GM15510 (cell line): ENCODE measurements around the gene SNCG.

ENCODE experiments used
- POLR2A ChIP-seq: IDR thresholded peaks from 3 replicates; pipeline ENCODE4 v1.6.1; 2011; ENCODE audit warnings: borderline replicate concordance; ENCODE audit not compliant: insufficient read length; ENCODE audit errors: extremely low read depth

Gene SNCG

GRCh38 chr10:86958116-86958900 is at the start of gene SNCG:
Gene SNCG (plus strand): TSS chr10:86958599. CDS start chr10:86958698, 99 bp downstream.
- TF ChIP-seq POLR2A: no peak

- no peak for TF ChIP-seq POLR2A
Observed at GRCh38 chr10:86914734-86915133, 43.7 kb upstream of the SNCG start.

- TF ChIP-seq POLR2A: no peak
Observed at GRCh38 chr10:86918022-86918471, 40.4 kb upstream of the SNCG start.

GRCh38 chr10:86922553-86922961 is 35.8 kb upstream of the SNCG start:
- no peak for TF ChIP-seq POLR2A

- no peak for TF ChIP-seq POLR2A
Observed at GRCh38 chr10:86929468-86930380, 28.7 kb upstream of the SNCG start.

- TF ChIP-seq POLR2A: no peak
Observed at GRCh38 chr10:86931872-86932271, 26.5 kb upstream of the SNCG start.

- no peak for TF ChIP-seq POLR2A
Observed at GRCh38 chr10:86932674-86933073, 25.7 kb upstream of the SNCG start.

GRCh38 chr10:86936661-86937501 is 21.5 kb upstream of the SNCG start:
- TF ChIP-seq POLR2A: no peak

GRCh38 chr10:86937502-86938154 is 20.8 kb upstream of the SNCG start:
- no peak for TF ChIP-seq POLR2A

GRCh38 chr10:86938260-86938659 is 20.1 kb upstream of the SNCG start:
- no peak for TF ChIP-seq POLR2A

GRCh38 chr10:86940677-86941076 is 17.7 kb upstream of the SNCG start:
- no peak for TF ChIP-seq POLR2A

GRCh38 chr10:86941426-86941825 is 17.0 kb upstream of the SNCG start:
- no peak for TF ChIP-seq POLR2A

- no peak for TF ChIP-seq POLR2A
Observed at GRCh38 chr10:86941991-86942421, 16.4 kb upstream of the SNCG start.
